GOT3 (cell line): ENCODE data around the gene MYOM3.
A peak's percentile ranks its signal among the peaks of the same experiment; 100 is the strongest.
"Not testable (repeated sequence)": the region's sequence is repeated elsewhere in the genome, so short reads cannot be mapped to it uniquely, and the experiment has no call there.

Experiments
- DNase-seq: peaks from one replicate; lab custom pipeline; 2025; ENCODE audit warnings: mixed read lengths; lab: John Stamatoyannopoulos, UW

Gene MYOM3

GRCh38 chr1:24030976-24031516 is 80.9 kb downstream of the MYOM3 start:
- not testable (repeated sequence) for DNase-seq

- no peak for DNase-seq
Measured at GRCh38 chr1:24027838-24028468, 84.0 kb downstream of the MYOM3 start.

DNA sequence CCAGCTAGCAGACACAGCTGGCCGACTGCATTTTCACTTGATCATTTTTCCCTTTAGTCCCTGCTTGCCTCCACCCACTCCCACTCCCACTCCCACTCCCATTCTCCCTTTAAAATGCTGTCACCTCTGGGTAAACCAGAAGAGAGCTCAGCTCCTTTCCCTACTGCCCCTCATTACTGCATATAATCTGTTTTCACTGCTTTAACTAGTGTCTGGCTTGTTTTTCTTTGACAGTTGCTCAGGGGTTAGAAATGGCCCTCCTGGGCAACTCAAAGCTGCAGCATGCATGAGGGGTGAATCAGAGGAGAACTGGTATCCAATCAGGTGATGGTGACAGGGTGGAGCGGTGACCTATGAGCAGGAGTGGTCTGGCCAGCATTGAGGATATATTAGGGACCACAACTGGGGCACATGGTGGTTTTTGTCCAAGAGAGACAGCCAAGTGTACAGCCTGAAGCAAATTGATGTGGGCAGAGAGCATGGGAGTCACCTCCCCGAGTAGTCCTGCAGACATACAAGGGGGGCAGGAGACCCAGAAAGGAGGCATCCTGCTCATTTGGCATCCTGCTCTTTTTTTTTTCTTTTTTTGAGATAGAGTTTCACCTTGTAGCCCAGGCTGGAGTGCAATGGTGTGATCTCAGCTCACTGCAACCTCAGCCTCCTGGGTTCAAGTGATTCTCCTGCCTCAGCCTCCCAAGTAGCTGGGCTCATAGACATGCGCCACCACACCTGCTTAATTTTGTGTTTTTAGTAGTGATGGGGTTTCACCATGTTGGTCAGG is 89.2 kb downstream of the MYOM3 start:
- DNase-seq: peak; percentile 22

- no peak for DNase-seq
Measured at GRCh38 chr1:24021403-24022266, 90.3 kb downstream of the MYOM3 start.

DNA sequence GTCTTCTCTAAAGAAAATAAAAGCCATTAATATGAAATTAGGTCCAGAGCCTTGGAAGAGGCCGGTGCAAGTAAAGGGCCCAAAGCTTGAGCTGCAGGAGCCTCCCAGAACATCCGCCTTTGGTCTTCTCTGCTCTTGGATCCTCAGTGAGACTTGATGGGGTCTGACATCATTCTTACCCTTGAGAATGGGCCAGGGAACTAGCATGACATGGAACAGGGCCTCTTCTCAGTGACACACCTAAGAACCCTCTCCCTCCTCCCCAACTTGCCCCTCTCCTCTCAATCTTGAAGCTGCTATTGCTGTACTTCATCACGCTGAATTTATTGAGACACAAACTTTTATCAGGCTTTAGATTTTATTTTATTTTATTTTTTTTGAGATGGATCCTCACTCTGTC is 91.5 kb downstream of the MYOM3 start:
- no peak for DNase-seq

DNA sequence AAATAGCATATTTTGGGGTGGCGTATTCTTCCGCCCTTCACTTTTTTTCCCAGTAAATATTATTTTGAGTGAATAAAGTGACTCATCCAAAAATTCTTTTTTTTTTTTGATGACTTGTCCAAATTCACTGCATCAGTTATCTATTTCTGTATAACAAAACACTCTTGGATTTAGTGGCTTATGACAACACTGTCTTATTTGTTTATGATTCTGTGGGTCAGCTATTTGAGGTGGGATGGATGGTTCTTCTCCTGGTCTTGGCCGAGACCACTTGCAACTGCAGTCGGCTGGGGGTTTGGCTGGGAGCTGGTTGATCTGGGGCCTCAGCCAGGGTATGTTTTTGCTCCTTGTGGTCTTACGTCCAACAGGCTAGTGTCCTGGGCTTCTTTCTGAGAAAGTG is 91.9 kb downstream of the MYOM3 start:
- no peak for DNase-seq

DNA sequence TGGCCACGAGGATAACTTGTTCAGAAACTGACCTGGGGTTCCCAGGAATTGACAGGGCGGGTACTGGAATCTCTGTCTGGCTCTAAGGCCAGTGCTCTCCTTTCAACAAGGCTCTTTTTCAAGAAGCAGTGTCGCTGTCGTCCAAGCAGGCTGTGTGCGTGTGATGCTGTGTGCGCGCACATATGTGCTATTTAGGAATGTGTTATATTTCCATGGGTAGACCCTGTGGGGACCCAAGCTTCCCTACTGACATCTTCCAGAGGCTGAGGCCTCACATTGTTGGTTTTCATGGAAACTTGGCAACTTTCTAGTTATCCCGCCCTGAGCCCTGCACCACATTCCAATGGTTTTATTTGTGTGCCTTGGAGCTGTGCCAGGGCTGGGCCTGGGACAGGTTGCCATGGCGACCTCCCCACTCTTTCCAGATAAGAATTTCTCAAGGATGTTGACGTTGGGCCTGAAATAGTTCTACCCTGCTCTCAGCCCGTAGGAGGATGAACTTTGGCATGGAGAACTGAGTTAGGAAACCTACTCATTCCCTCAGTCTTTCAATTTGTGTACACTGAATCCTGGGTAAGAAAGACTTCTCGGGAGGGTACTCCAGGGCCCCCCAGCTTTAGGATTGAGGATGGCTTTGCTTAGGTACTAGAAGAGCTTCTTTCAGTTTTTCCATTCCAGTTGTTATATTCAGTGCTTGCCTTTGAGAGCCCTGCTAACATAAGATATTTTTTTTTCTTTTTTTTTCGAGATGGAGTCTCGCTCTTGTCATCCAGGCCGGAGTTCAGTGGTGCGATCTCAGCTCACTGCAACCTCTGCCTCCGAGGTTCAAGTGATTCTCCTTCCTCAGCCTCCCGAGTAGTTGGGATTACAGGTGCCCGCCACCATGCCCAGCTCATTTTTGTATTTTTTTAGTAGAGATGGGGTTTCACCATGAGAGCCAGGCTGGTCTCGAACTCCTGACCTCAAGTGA is 93.0 kb downstream of the MYOM3 start:
- peak; percentile 88 for DNase-seq

DNA sequence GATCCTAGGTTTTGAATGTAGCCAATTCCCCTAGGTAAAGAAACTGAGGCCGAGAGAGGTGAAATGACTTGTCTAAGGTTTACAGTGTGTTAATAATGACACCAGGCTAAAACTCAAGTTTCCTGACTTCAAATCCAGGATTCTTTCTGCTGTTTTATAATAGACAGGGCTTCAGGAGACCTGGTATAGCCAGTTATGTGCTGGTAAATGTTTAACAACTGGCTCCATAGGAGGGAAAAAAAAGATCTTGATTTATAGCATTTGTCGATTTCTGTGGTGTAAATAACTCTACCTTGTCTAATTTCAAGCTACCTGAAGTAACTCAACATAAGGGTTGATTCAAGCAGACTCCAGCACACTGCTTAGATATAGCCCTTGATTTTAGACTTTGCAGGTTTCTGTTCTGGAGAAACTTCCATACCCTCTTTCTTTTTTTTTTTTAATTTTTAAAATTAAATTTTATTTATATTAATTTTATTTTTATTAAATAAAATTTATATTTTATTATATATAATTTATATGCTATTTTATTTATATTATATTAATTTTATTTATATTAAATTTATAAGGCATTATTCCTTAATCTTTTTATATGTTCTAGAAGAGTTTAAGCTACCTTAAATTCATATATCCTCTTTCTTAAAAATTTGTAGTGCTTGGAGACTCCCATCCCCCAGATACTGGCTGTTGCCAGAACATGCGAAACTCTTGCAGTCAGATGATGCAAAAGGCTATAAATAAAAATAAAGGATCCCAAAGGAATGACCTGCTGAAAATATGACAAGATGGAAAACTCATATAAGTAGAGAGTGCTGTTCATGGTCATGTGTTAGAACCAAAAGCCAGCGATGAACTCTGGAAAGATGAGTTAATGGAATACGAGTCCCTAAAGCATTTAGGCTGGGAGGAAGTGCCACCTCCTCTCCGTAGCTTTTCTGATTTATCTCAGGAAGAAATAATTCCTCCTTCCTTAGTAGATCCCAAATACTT is 96.4 kb downstream of the MYOM3 start:
- DNase-seq: no peak

DNA sequence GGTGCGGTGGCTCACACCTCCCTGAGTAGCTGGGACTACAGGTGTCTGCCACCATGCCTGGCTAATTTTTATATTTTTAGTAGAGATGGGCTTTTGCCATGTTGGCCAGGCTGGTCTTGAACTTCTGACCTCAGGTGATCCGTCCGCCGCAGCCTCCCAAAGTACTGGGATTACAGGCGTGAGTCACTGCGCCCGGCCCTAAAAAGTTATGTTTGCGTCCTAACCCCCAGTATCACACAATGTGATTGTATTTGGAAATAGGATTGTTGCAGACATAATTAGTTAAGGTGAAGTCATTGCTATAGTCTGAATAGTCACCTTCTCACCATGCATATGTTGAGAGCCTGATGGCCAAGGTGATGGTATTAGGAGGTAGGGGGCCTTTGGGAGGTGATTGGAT is 99.1 kb downstream of the MYOM3 start:
- DNase-seq: not testable (repeated sequence)

GRCh38 chr1:24010650-24011049 is 101.3 kb downstream of the MYOM3 start:
- DNase-seq: no peak

- DNase-seq: no peak
Measured at GRCh38 chr1:24009406-24009805, 102.5 kb downstream of the MYOM3 start.

- DNase-seq: not testable (repeated sequence)
Measured at GRCh38 chr1:24008574-24009184, 103.3 kb downstream of the MYOM3 start.

DNA sequence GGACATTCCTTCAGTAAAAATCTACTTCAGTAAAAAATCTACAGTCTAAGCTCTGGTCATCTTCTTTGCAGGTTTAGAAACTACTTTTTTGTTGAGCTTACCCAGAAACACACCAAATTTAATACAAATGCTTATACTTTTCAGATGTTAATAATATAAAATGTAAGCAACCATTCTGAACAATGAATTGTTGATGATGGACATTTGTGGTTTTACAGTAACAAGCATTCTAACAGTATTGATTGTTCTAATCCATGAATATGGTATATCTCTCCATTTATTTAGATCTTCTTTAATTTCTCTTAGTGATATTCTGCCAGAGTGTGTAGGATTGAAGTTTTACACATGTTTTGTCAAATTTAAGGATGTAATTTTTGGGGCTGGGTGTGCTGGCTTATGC is 104.9 kb downstream of the MYOM3 start:
- no peak for DNase-seq
